ENCODE measurements around the gene KCNK4. TPM values are rescaled to one million over a fixed set of nuclear protein-coding genes. Genes with fewer than 3 reads are reported as not detected.
"Not testable (repeated sequence)": the region's sequence is repeated elsewhere in the genome, so short reads cannot be mapped to it uniquely, and the experiment has no call there.

The KCNK4 gene
- total and polyA plus RNA-seq, 7 donors, result 0.71 TPM; not detected in 6

- intact Hi-C loops (cut with DNase I), result loop anchor here (5.0 kb wide), 1 partner anchor 57 kb away; the partner anchor contains the start of gene CATSPERZ
- TF ChIP-seq, protein P1, sequence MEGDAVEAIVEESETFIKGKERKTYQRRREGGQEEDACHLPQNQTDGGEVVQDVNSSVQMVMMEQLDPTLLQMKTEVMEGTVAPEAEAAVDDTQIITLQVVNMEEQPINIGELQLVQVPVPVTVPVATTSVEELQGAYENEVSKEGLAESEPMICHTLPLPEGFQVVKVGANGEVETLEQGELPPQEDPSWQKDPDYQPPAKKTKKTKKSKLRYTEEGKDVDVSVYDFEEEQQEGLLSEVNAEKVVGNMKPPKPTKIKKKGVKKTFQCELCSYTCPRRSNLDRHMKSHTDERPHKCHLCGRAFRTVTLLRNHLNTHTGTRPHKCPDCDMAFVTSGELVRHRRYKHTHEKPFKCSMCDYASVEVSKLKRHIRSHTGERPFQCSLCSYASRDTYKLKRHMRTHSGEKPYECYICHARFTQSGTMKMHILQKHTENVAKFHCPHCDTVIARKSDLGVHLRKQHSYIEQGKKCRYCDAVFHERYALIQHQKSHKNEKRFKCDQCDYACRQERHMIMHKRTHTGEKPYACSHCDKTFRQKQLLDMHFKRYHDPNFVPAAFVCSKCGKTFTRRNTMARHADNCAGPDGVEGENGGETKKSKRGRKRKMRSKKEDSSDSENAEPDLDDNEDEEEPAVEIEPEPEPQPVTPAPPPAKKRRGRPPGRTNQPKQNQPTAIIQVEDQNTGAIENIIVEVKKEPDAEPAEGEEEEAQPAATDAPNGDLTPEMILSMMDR (IDR thresholded peaks at IDR 0.05), result no peak
- Histone ChIP-seq H3K36me3 (peaks cover 0 to 9% (median 4%) of the 10 kb centered on the region in 4 donors), H3K4me3 (peak overlapping the region; percentile 53 to 64 (median 56)), H3K4me1 (peaks cover 0 to 63% (median 42%) of the 10 kb centered on the region in 4 donors), H3K9me3 (no peaks in the 10 kb centered on the region), H3K27me3 (no peaks in the 10 kb centered on the region), H3K27ac (peak overlapping the region; percentile 83 to 96 (median 90))
- WGBS, 2 donors, result 15 to 50% methylated on average over 6 of the region's 6 CpGs
- DNase-seq, result no peak
Measured at GRCh38 chr11:64244966-64245365, 46.1 kb upstream of the KCNK4 start.

DNA sequence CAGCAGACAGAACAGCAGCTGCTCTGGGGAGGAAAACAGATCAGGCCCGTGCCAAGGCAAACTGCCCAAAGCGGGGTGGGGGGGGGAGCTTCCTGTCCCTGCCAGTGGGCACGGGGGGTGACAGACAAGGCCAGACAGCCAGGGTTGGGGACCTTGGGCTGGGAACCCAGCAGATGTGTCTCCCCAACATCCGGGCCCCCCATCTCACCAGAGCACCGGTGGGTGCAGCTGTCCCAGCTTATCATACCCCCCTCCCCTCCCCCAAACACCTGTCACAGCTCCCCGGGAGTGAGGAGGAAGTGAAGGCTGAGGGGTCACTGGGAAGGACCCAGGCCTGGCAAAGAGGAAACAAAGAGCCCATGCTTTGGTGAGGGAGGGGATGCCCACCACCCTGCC is 45.7 kb upstream of the KCNK4 start:
- Histone ChIP-seq H3K27ac (peak overlapping the region; percentile 83 to 96 (median 90)), H3K27me3 (no peaks in the 10 kb centered on the region), H3K9me3 (no peaks in the 10 kb centered on the region), H3K4me3 (peak overlapping the region; percentile 53 to 64 (median 56)), H3K36me3 (peaks cover 0 to 9% (median 4%) of the 10 kb centered on the region in 4 donors), H3K4me1 (peaks cover 0 to 62% (median 38%) of the 10 kb centered on the region in 4 donors)
- 1 to 2% methylated on average over 6 of the region's 6 CpGs for WGBS, 2 donors
- TF ChIP-seq POLR2AphosphoS5 (IDR thresholded peaks at IDR 0.05), result no peak
- TF ChIP-seq EP300 (IDR thresholded peaks at IDR 0.05), result no peak
- no peak for TF ChIP-seq POLR2A (IDR thresholded peaks at IDR 0.05)
- TF ChIP-seq, protein P1 (IDR thresholded peaks at IDR 0.05), result no peak
- intact Hi-C loops (cut with DNase I), result loop anchor here (5.0 kb wide), 1 partner anchor 57 kb away; the partner anchor contains the start of gene CATSPERZ
- DNase-seq, result peak; percentile 84

DNA sequence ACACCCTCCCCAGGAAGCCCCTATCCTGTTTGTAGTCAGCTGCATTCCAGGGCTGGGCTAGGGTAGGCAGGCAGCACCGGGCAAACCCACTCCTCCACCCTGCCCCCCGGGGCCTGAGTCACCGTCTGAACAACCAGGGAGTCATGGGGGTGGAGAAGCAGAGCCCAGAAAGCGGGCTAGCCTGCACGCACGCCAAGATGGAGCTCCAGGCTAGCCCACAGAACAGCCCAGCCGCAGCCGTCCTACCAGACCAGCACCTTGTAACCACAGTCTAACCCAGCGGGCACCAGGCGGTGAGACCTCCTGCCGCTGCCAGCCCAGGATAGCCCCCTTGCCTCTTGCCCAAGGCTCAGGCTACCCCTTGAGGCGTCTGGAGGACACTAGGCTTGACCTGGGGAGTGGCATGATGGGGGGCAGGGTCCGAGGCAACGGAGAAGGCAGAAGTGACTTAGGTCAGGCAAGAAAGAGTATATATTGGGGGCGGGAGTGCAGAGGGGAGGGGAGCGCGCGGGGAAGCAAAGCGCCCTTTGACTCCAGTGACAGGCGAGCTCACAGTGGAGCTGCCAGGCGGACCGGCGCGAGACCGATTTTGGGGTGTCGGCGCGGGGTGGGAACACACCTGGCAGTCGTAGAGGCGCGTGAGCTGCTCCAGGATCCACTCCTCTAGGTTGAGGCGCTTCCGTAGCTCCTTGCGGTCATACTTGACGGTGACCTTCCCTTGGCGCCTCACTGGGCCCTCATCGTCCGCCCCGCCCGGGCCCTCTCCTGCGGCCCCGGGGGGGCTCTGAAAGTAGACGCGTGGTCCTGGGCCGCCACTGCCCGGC is 45.1 kb upstream of the KCNK4 start:
- Histone ChIP-seq H3K27me3 (no peaks in the 10 kb centered on the region), H3K27ac (peak overlapping the region; percentile 83 to 96 (median 90)), H3K4me3 (peak overlapping the region; percentile 53 to 64 (median 56)), H3K4me1 (peaks cover 0 to 66% (median 43%) of the 10 kb centered on the region in 4 donors), H3K9me3 (no peaks in the 10 kb centered on the region), H3K36me3 (peaks cover 0 to 9% (median 4%) of the 10 kb centered on the region in 4 donors)
- TF ChIP-seq POLR2AphosphoS5 (IDR thresholded peaks at IDR 0.05) (peak in 2 of 4 donors; percentile 33 to 59), EP300 (IDR thresholded peaks at IDR 0.05) (no peak)
- DNase-seq, result peak; percentile 86
- intact Hi-C loops (cut with DNase I), result loop anchor here (5.0 kb wide), 1 partner anchor 56 kb away; the partner anchor contains the start of gene CATSPERZ
- WGBS, 2 donors, result 1% methylated on average over 46 of the region's 46 CpGs

DNA sequence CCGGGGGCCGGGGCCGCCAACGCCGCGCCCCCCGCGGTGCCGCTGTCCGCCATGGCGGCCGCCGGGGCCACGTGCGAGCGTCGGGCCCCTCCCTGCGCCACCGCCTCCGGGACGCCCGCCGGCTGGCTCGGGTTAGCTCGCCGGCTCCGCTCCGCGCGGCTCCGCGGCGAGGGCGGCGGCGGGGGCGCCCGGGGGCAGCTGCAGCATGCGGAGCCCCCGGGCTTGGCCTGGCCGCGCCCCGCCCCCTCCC is 44.6 kb upstream of the KCNK4 start:
- WGBS, 2 donors, result 1 to 2% methylated on average over 43 of the region's 43 CpGs
- H3K9me3 ChIP-seq, H3K36me3 ChIP-seq, DNase-seq, H3K27me3 ChIP-seq: not testable (repeated sequence)
- H3K4me1 ChIP-seq, result peaks cover 0 to 67% (median 44%) of the 10 kb centered on the region in 4 donors
- H3K27ac ChIP-seq, result peak overlapping the region; percentile 83 to 96 (median 92)
- peak overlapping the region; percentile 53 to 64 (median 56) for H3K4me3 ChIP-seq
- intact Hi-C loops (cut with DNase I), result loop anchor here (5.0 kb wide), 1 partner anchor 56 kb away; the partner anchor contains the start of gene CATSPERZ

DNA sequence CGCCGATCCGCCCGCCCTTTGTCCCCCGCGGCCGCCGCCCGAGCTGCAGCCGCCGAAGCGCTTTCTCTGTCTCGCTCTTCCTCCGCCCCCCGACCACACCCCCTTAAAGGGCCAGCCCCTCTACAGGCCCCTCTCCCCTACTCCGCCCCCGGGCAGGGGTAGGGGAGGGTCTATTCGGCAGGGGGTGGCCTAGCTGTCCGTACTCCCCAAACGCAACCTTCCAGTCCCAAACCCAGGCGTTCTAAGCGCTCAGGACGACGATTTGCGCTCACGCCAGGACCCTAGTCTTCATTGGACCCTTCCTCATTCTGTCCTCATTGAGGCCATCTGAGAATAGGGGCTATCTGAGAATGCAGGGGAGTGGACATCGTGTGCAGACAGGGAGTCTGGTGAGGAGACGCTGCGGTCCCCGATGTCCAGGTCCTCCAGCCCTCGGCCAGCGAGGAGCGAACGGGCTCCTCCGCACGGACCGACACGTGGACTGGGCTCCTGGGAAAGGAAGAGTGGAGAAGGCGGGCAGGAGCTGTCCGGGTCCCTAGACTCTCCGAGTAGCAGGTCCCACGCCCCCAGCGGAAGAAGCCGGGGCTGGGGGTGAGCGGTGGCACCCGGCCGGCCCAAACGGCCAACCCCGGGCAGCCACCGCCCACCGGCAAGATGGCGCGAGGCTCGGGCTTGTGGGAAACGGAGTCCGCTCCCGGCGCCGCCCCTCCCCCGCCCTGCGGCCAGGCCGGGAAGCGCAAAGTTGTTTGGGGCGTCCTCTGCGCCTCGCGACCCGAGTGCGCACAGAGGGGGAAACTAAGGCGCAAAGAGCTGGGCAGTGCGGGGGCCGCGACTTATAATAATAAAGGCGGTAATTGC is 44.0 kb upstream of the KCNK4 start, which contains the start of gene PPP1R14B:
PPP1R14B (minus strand) TSS at position 73 of the 858 bp plus-strand sequence. CDS start 270 bp downstream, outside the sequence.
- TF ChIP-seq POLR2AphosphoS5 (IDR thresholded peaks at IDR 0.05) (peak in 3 of 4 donors; percentile 40 to 65 (median 61)), EP300 (IDR thresholded peaks at IDR 0.05) (no peak), POLR2A (IDR thresholded peaks at IDR 0.05) (peak in 1 of 2 donors; percentile 32)
- TF ChIP-seq, protein P1 (IDR thresholded peaks at IDR 0.05), result peak in 1 of 4 experiments; percentile 4
- Histone ChIP-seq H3K9me3 (no peaks in the 10 kb centered on the region), H3K27me3 (no peaks in the 10 kb centered on the region), H3K4me1 (peaks cover 0 to 67% (median 46%) of the 10 kb centered on the region in 4 donors), H3K36me3 (peaks cover 0 to 9% (median 4%) of the 10 kb centered on the region in 4 donors), H3K4me3 (peak within 1 kb of the TSS; percentile 53 to 64 (median 56)), H3K27ac (peak within 1 kb of the TSS; percentile 83 to 96 (median 92))
- intact Hi-C loops (cut with DNase I), result loop anchor here (5.0 kb wide), 1 partner anchor 55 kb away; the partner anchor contains the start of gene CATSPERZ
- peak; percentile 93 for DNase-seq
- 1% methylated on average over 74 of the region's 74 CpGs for WGBS, 2 donors
